ENCODE measurements around the gene CCL11. TPM values are rescaled to one million over a fixed set of nuclear protein-coding genes. Genes with fewer than 3 reads are reported as not detected.

The CCL11 gene
- polyA plus RNA-seq, 1 of the 3 experiments (the other 2 are of a cell fraction): not detected

DNA sequence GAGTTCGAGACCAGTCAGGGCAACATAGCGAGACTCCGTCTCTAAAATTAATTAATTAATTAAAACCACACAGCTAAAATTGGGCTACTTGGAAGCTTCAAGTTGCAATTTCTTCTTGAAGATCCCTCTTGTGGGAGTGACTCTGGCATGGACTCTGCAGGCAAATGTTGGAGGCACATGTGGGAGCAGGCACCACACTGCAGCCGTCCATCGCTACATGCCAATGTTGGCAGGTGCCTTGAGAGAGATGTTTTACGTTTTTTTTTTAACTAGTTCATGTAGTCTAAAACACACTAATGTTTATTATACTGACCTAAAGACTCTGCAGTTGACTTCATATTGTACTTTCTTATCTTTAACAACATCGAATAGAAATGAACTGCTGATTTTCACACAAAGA, 25.7 kb downstream of the CCL11 start:
- no peaks in the 10 kb centered on the region for H4K20me1 ChIP-seq (ENCODE audit: insufficient read depth)
- H3K9ac ChIP-seq: no peak overlapping the region
- TF ChIP-seq CHD2 (IDR thresholded peaks at IDR 0.05; ENCODE audit: low read length, partially characterized antibody): no peak
- no peak for TF ChIP-seq GABPA (IDR thresholded peaks at IDR 0.05; ENCODE audit: low read depth)
- TF ChIP-seq NRF1 (IDR thresholded peaks at IDR 0.05; ENCODE audit: low read depth, low read length): no peak
- TF ChIP-seq, protein P1, sequence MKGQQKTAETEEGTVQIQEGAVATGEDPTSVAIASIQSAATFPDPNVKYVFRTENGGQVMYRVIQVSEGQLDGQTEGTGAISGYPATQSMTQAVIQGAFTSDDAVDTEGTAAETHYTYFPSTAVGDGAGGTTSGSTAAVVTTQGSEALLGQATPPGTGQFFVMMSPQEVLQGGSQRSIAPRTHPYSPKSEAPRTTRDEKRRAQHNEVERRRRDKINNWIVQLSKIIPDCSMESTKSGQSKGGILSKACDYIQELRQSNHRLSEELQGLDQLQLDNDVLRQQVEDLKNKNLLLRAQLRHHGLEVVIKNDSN (IDR thresholded peaks at IDR 0.05; ENCODE audit: borderline replicate concordance, low read depth): no peak
- TF ChIP-seq MXI1 (IDR thresholded peaks at IDR 0.05; ENCODE audit: low read depth, low read length): no peak
- TF ChIP-seq TCF12 (IDR thresholded peaks at IDR 0.05): no peak
- TF ChIP-seq SMC3 (IDR thresholded peaks at IDR 0.05; ENCODE audit: low read depth, low read length): no peak
- TF ChIP-seq, protein P2, sequence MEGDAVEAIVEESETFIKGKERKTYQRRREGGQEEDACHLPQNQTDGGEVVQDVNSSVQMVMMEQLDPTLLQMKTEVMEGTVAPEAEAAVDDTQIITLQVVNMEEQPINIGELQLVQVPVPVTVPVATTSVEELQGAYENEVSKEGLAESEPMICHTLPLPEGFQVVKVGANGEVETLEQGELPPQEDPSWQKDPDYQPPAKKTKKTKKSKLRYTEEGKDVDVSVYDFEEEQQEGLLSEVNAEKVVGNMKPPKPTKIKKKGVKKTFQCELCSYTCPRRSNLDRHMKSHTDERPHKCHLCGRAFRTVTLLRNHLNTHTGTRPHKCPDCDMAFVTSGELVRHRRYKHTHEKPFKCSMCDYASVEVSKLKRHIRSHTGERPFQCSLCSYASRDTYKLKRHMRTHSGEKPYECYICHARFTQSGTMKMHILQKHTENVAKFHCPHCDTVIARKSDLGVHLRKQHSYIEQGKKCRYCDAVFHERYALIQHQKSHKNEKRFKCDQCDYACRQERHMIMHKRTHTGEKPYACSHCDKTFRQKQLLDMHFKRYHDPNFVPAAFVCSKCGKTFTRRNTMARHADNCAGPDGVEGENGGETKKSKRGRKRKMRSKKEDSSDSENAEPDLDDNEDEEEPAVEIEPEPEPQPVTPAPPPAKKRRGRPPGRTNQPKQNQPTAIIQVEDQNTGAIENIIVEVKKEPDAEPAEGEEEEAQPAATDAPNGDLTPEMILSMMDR (IDR thresholded peaks at IDR 0.05): no peak
- TF ChIP-seq GATA2 (CRISPR knock-in tag; IDR thresholded peaks at IDR 0.05): no peak
- H2AFZ ChIP-seq (ENCODE audit: low read depth): no peak overlapping the region
- 67% methylated on average over 7 of the region's 7 CpGs for WGBS (ENCODE audit: low lambda C conversion rate)
- H3F3A ChIP-seq (replicated peaks; ENCODE audit: insufficient read depth): no peaks in the 10 kb centered on the region
- no peaks in the 10 kb centered on the region for H3K27me3 ChIP-seq (ENCODE audit: insufficient read depth)
- H3K27ac ChIP-seq (ENCODE audit: low read depth in 2 of 2, low read length in 1 of 2): no peak overlapping the region
- no peaks in the 10 kb centered on the region for H3K9me2 ChIP-seq
- no peaks in the 10 kb centered on the region for H3K36me3 ChIP-seq (replicated peaks in 1 of 2; ENCODE audit: control insufficient read depth in 1 of 2, insufficient read depth in 2 of 2, low read length in 1 of 2)
- POLR2A ChIA-PET: no interaction called here
- no peaks in the 10 kb centered on the region for H3K9me3 ChIP-seq
- no peaks in the 10 kb centered on the region for H3K4me1 ChIP-seq (ENCODE audit: control insufficient read depth in 1 of 2, insufficient read depth in 2 of 2, low read depth in 1 of 2, low read length in 1 of 2)
- no peak overlapping the region for H3K4me2 ChIP-seq
- no peak for DNase-seq
- no peak overlapping the region for H3K4me3 ChIP-seq (ENCODE audit: low read depth in 2 of 2, low read length in 1 of 2)
- CTCF ChIA-PET: interaction anchor here (1.9 kb wide), 1 partner anchor 50 kb away, joined by 8 read pairs; no protein-coding TSS in a partner anchor
- no peaks in the 10 kb centered on the region for H3K79me2 ChIP-seq (ENCODE audit: insufficient read depth)

DNA sequence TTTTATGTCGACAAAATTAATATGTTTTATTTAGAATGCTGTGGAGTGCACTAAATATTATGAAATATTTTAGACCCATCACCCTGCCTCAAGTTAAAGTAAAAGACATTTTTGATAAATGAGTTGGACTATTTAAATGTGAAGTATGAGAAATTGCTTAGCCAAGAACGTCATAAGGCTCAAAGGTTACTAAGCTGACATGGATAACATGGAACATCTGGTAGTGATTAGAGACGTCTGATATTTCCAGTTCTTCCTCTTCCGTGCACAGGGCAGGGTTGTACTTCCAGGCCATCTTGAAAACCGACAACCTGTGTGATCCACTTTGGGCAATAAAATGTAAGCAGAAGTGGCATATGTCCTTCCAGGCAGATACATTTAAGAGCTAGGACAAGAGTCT, 26.5 kb downstream of the CCL11 start:
- Histone ChIP-seq H3K4me1 (ENCODE audit: control insufficient read depth in 1 of 2, insufficient read depth in 2 of 2, low read depth in 1 of 2, low read length in 1 of 2) (no peaks in the 10 kb centered on the region), H3K9me3 (no peaks in the 10 kb centered on the region), H3K4me2 (no peak overlapping the region), H4K20me1 (ENCODE audit: insufficient read depth) (no peaks in the 10 kb centered on the region), H3K4me3 (ENCODE audit: low read depth in 2 of 2, low read length in 1 of 2) (no peak overlapping the region), H3K27me3 (ENCODE audit: insufficient read depth) (no peaks in the 10 kb centered on the region), H3K9ac (no peak overlapping the region), H3K36me3 (replicated peaks in 1 of 2; ENCODE audit: control insufficient read depth in 1 of 2, insufficient read depth in 2 of 2, low read length in 1 of 2) (no peaks in the 10 kb centered on the region), H3K9me2 (no peaks in the 10 kb centered on the region), H3K27ac (ENCODE audit: low read depth in 2 of 2, low read length in 1 of 2) (no peak overlapping the region), H3F3A (replicated peaks; ENCODE audit: insufficient read depth) (no peaks in the 10 kb centered on the region), H2AFZ (ENCODE audit: low read depth) (no peak overlapping the region), H3K79me2 (ENCODE audit: insufficient read depth) (no peaks in the 10 kb centered on the region)
- no peak for TF ChIP-seq RAD21 (IDR thresholded peaks at IDR 0.05; ENCODE audit: low read length)
- no peak for TF ChIP-seq TAF1 (IDR thresholded peaks at IDR 0.05; ENCODE audit: borderline replicate concordance, low read depth, low read length)
- peak; percentile 62 for TF ChIP-seq TCF12 (IDR thresholded peaks at IDR 0.05)
- TF ChIP-seq, protein P3, sequence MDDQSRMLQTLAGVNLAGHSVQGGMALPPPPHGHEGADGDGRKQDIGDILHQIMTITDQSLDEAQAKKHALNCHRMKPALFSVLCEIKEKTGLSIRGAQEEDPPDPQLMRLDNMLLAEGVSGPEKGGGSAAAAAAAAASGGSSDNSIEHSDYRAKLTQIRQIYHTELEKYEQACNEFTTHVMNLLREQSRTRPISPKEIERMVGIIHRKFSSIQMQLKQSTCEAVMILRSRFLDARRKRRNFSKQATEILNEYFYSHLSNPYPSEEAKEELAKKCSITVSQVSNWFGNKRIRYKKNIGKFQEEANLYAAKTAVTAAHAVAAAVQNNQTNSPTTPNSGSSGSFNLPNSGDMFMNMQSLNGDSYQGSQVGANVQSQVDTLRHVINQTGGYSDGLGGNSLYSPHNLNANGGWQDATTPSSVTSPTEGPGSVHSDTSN (IDR thresholded peaks at IDR 0.05): 0 out of 2 replicates have a peak, but pooled peaks have one; percentile 23
- DNase-seq: no peak
- WGBS (ENCODE audit: low lambda C conversion rate): 26% methylated on average over 5 of the region's 5 CpGs
- ChIA-PET CTCF (interaction anchor here (1.9 kb wide), 1 partner anchor 49 kb away, joined by 8 read pairs; no protein-coding TSS in a partner anchor), POLR2A (no interaction called here)

Measured in SK-N-SH (cell line).